ENCODE results near the gene SH3TC2. TPM values are rescaled to one million over a fixed set of nuclear protein-coding genes. Genes with fewer than 3 reads are reported as not detected.

Gene SH3TC2
- polyA plus RNA-seq, 12 donors, result 0.91 to 5.0 (median 2.0) TPM; not detected in 2

Other genes with a start within 250 kb of the SH3TC2 start
- 1 to 10 TPM in 7 of 12 donors, under 1 TPM in 3, not detected in 2; 0.75 to 1.9 (median 1.3) TPM for gene ADRB2, start 236.5 kb downstream of the SH3TC2 start, polyA plus RNA-seq (ENCODE audit: insufficient read length in 12 of 12)
- 100 to 1,000 TPM in 4 of 12 donors, 10 to 100 TPM in 7, not detected in 1; 70.7 to 148 (median 91.1) TPM for gene ABLIM3, start 78.4 kb upstream of the SH3TC2 start, polyA plus RNA-seq (ENCODE audit: insufficient read length in 12 of 12)
- gene AFAP1L1, start 208.8 kb upstream of the SH3TC2 start, polyA plus RNA-seq (ENCODE audit: insufficient read length in 12 of 12), result 100 to 1,000 TPM in 5 of 12 donors, 10 to 100 TPM in 6, not detected in 1; 52.1 to 115 (median 90.6) TPM

All from muscle of arm (tissue), 12 donors.